Upper lobe of right lung (tissue), 1 donor: Measurements from ENCODE around the gene STX12. TPM values are rescaled to one million over a fixed set of nuclear protein-coding genes. Genes with fewer than 3 reads are reported as not detected.

ENCODE experiments used
- ATAC-seq: fragments of 200-7000 bp; cut with Tn5 transposase; one replicate; pipeline ENCODE4 v1.9.1; 2020; ENCODE audit warnings: mild to moderate bottlenecking, moderate library complexity
- DNase-seq: peaks from one replicate; pipeline ENCODE4 v3.0.0-alpha.2; 2020
- H3K27ac ChIP-seq: fragments of 200-600 bp; one replicate; pipeline ENCODE4 v1.8.0; 2022
- H3K27me3 ChIP-seq: fragments of 200-600 bp; one replicate; pipeline ENCODE4 v1.8.0; 2022; ENCODE audit warnings: mild to moderate bottlenecking
- H3K36me3 ChIP-seq: fragments of 200-600 bp; one replicate; pipeline ENCODE4 v1.8.0; 2022
- H3K4me1 ChIP-seq: fragments of 200-600 bp; one replicate; pipeline ENCODE4 v1.8.0; 2022
- H3K4me3 ChIP-seq: fragments of 200-600 bp; one replicate; pipeline ENCODE4 v1.8.0; 2022; ENCODE audit warnings: mild to moderate bottlenecking
- H3K9me3 ChIP-seq: fragments of 200-600 bp; one replicate; pipeline ENCODE4 v1.8.0; 2022
- intact Hi-C: fragments of 100-400 bp; cut with DNase I; formaldehyde crosslinking; loops from one replicate; pipeline ENCODE4 v1.11.0; 2022
- total RNA-seq: library from RNA; stranded (reverse); fragmentation: NEBNext Ultra II Directional; extraction: Animal tissue kit (Norgen Biotek cat#: 25700); gene quantifications from one replicate; pipeline ENCODE4 v1.2.1, GENCODE V29; 2021
- TF ChIP-seq, protein P1 (sequence below): fragments of 200-600 bp; IDR thresholded peaks from one replicate; pipeline ENCODE4 v1.8.0; 2022; ENCODE audit warnings: antibody characterized with exemption
- donor health status: DM: no; HTN: yes; CAD: no; lungs with severe emphysema.

The STX12 gene
- total RNA-seq, 1 donor from 2014 or later: 95.6 TPM

DNA sequence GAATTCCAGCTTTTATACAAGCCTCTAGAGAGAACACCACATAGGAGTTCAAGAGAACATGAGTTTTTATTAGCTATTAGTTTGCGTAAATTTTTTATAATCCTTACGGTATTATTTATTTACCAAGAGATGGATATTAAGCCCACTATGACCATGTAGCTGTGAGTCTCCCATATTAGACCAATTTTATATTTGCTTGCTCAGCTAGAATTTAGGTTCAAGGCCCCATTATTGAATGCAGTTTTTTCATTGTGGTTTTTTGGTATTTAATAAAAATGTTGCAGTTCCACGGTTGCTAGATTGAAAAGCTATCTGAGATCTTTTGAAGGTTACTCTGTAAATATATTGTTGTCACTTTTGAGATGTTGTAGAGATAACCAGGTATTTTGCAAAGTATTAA, 60.5 kb downstream of the STX12 start:
- no peak overlapping the region for H3K4me3 ChIP-seq
- no peaks in the 10 kb centered on the region for H3K9me3 ChIP-seq
- no peak for DNase-seq
- intact Hi-C loops: no loop called here
- H3K4me1 ChIP-seq: peaks cover 13% of the 10 kb centered on the region
- no peak overlapping the region for H3K27ac ChIP-seq
- H3K27me3 ChIP-seq: no peaks in the 10 kb centered on the region
- ATAC-seq: no peak
- peaks cover 19% of the 10 kb centered on the region for H3K36me3 ChIP-seq
- TF ChIP-seq, protein P1, sequence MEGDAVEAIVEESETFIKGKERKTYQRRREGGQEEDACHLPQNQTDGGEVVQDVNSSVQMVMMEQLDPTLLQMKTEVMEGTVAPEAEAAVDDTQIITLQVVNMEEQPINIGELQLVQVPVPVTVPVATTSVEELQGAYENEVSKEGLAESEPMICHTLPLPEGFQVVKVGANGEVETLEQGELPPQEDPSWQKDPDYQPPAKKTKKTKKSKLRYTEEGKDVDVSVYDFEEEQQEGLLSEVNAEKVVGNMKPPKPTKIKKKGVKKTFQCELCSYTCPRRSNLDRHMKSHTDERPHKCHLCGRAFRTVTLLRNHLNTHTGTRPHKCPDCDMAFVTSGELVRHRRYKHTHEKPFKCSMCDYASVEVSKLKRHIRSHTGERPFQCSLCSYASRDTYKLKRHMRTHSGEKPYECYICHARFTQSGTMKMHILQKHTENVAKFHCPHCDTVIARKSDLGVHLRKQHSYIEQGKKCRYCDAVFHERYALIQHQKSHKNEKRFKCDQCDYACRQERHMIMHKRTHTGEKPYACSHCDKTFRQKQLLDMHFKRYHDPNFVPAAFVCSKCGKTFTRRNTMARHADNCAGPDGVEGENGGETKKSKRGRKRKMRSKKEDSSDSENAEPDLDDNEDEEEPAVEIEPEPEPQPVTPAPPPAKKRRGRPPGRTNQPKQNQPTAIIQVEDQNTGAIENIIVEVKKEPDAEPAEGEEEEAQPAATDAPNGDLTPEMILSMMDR: no peak

GRCh38 chr1:27835046-27835445, 62.0 kb downstream of the STX12 start:
- no peak for ATAC-seq
- Histone ChIP-seq H3K9me3 (no peaks in the 10 kb centered on the region), H3K27me3 (no peaks in the 10 kb centered on the region), H3K36me3 (peaks cover 35% of the 10 kb centered on the region), H3K4me1 (peaks cover 13% of the 10 kb centered on the region), H3K4me3 (no peak overlapping the region), H3K27ac (no peak overlapping the region)
- intact Hi-C loops: no loop called here
- TF ChIP-seq, protein P1: no peak
- DNase-seq: no peak

- intact Hi-C loops: no loop called here
- Histone ChIP-seq H3K4me1 (peaks cover 13% of the 10 kb centered on the region), H3K27me3 (no peaks in the 10 kb centered on the region), H3K36me3 (peaks cover 39% of the 10 kb centered on the region), H3K9me3 (no peaks in the 10 kb centered on the region), H3K27ac (no peak overlapping the region), H3K4me3 (no peak overlapping the region)
- DNase-seq: no peak
- TF ChIP-seq, protein P1: no peak
- no peak for ATAC-seq
These were observed 62.5 kb downstream of the STX12 start for GRCh38 chr1:27835501-27835900.

- H3K27ac ChIP-seq: no peak overlapping the region
- DNase-seq (no peak), ATAC-seq (peak; percentile 26)
- H3K36me3 ChIP-seq: peaks cover 69% of the 10 kb centered on the region
- H3K27me3 ChIP-seq: no peaks in the 10 kb centered on the region
- no peaks in the 10 kb centered on the region for H3K4me1 ChIP-seq
- H3K4me3 ChIP-seq: no peak overlapping the region
- TF ChIP-seq, protein P1: no peak
- no peaks in the 10 kb centered on the region for H3K9me3 ChIP-seq
- intact Hi-C loops: no loop called here
These were observed 76.9 kb downstream of the STX12 start for GRCh38 chr1:27849951-27850350.

GRCh38 chr1:27855085-27855484, 82.1 kb downstream of the STX12 start:
- ATAC-seq: no peak
- intact Hi-C loops: no loop called here
- H3K27me3 ChIP-seq: no peaks in the 10 kb centered on the region
- no peaks in the 10 kb centered on the region for H3K4me1 ChIP-seq
- no peak for DNase-seq
- no peak overlapping the region for H3K4me3 ChIP-seq
- H3K36me3 ChIP-seq: peaks cover 18% of the 10 kb centered on the region
- TF ChIP-seq, protein P1: no peak
- no peaks in the 10 kb centered on the region for H3K9me3 ChIP-seq
- no peak overlapping the region for H3K27ac ChIP-seq
